HG03460 (cell line): ENCODE results near the gene MEGF11.
A peak's percentile ranks its signal among the peaks of the same experiment; 100 is the strongest.

Source experiments
- ATAC-seq: cut with Tn5 transposase; IDR thresholded peaks from one replicate; pipeline ENCODE4 v1.9.1; 2021; ENCODE audit not compliant: unreplicated experiment

Gene MEGF11

DNA sequence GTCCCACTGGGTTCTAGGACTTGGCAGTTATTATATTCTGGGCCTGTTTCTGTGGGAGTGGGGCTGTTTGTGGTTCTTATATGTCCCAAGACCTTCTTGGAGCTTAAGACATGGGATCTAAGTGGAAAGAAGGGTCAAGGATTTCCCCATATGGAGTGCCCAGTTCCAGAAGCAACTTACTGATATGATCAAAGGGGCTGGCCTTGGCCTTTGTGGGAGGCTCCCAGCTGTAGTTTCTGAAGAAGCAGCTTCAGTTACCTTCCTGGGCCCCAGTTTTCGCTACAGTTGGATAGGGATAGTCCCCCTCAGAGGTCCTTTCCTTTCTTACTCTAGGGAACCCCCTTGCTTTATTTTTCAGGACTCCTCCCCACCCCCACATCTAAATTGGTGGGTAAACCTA is 328.2 kb downstream of the MEGF11 start:
- ATAC-seq = no peak

DNA sequence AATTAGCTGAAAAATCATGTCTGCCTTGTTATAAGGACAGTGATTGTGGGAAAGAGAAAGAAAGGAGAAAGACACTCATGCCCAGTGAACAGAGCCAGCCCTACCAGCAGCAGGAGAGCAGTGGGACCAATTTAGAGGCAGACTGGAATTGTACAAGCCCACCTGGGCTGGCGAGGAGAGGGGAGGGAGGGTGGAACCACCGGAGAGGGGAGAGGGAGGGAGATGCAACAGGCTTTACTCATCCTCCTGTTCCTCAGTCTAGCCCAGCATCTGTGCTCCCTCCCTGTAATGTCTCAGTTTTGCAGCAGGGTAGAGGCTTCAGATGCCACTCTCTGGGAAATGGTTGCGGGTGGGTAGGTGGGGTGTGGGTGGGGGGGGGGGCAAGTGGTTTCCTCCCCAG is 329.5 kb downstream of the MEGF11 start:
- no peak for ATAC-seq

GRCh38 chr15:65923264-65923663 is 330.3 kb downstream of the MEGF11 start:
- no peak for ATAC-seq

GRCh38 chr15:65922621-65923020 is 330.9 kb downstream of the MEGF11 start:
- no peak for ATAC-seq

DNA sequence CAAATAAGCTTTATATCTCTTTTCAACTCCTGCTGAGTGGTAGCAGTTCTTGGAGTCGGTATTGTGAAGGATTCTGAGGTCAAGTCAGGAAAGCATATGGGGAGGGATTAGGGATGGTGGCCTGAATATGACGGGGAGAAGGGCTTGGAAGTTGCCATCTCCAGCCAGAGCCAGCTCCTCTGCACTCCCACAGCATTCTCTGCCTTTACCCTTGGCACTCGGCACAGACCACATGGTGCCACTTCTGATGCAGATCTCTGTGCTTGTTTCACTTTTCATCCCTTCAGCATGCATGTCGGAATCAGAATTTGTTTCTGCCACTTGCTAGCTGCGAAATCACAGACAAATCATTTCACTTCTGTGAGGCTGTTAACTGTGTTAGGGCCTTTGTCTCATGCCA is 331.8 kb downstream of the MEGF11 start:
- ATAC-seq = no peak

GRCh38 chr15:65920825-65921309 is 332.7 kb downstream of the MEGF11 start:
- peak; percentile 37 for ATAC-seq

DNA sequence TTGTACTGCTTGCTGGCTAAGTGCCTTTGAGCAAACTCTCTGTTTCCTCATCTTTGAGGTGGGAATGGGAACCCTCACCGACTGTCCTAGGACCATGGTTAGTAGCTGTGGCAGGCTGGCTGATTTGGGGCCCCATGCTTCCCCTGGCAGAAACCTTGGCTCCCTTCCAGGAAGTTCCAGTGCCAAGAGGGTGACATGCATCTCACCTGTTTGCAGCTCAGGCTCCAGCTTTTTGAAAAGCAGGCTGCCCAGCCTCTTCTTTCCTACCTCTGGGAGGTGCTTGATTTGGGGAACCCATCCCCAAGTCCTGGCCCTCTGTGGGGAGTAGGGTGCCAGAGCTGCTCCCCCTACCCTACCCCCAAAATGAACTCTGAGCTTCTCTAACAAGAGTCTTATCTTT is 333.4 kb downstream of the MEGF11 start:
- no peak for ATAC-seq

- no peak for ATAC-seq
Measured at GRCh38 chr15:65919353-65919752, 334.2 kb downstream of the MEGF11 start.

- no peak for ATAC-seq
Measured at GRCh38 chr15:65918945-65919344, 334.6 kb downstream of the MEGF11 start.

- no peak for ATAC-seq
Measured at GRCh38 chr15:65918357-65918920, 335.1 kb downstream of the MEGF11 start.

GRCh38 chr15:65917936-65918335 is 335.6 kb downstream of the MEGF11 start:
- ATAC-seq = no peak

DNA sequence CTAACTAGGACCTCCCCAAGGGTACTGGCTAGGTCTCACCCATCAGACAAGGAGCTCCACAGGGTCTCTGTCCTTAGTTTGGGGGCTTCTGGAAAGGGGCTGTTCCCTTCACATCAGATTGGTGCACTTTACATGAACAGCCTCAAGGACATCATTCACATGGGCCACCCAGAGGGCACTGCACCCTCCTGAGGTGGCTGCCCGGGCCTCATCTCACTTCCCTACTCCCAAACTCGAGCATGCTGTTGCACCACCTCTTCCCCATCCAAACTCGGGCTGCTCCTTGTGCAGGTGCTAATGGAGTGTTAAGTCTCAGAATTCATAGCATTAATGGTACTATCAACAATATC is 336.2 kb downstream of the MEGF11 start:
- ATAC-seq = no peak

DNA sequence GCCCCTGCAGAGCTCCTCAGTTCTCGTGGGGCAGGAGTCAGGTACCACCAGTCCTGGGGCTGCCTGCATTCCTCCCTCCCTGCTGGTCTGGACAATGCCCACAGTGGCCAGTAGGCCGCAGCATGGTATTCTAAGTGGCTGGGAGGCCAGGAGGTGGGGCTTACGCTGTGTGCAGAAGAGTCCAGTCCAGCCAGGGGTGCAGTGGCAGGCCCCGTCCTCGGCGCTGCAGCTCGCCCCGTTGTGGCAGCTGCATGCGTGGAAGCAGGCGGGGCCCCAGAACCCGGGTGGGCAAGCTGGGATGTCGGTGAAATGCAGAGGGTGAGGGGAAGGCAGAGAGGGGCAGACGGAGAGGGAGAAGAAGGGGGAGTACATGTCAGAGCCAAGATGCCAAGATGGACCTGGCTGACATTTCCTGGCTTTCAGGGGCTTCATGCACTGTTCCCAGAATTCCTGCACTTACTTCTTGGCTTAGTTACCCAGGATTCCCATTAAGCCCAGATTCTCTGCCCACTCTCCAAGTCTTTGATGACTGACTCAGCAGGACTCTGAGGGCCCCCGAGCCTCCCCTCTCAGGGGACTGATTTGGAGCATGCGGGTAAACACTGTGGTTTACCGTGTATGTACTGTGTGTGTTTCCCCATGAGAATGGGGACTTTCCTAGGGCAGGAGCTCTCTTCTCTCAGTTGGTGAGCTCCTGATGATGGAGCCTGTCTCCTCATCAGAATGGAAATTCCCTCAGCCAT is 336.7 kb downstream of the MEGF11 start:
- ATAC-seq = no peak

DNA sequence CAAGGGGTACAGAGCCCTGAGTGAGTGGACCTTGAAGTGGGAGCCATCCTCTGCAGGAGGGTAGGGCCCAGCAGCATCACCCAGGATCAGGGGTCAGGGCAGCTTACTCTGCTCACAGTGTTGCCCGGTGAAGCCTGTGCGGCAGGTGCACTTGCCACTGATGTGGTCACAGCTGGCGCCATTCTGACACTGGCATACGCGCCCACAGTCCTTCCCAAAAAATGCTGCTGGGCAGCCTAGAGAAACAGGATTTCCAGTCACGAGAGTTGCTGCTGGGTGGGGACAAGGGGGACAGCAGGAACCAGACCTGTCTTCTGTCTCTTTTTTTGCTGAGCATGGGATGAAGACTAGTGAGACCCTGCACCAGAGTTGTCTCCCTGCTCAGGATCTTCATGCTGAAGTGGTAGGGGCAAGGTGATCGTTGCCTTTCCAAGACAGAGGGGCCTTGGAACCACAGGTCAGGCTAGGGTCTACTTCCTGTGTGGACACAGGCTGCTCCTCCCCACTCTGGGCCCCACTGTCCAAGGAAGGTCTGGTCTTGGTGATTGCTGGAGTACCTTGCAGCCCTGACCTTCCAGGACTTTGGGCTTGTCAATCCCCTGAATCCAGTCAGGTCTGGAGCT is 337.4 kb downstream of the MEGF11 start:
- ATAC-seq = no peak

DNA sequence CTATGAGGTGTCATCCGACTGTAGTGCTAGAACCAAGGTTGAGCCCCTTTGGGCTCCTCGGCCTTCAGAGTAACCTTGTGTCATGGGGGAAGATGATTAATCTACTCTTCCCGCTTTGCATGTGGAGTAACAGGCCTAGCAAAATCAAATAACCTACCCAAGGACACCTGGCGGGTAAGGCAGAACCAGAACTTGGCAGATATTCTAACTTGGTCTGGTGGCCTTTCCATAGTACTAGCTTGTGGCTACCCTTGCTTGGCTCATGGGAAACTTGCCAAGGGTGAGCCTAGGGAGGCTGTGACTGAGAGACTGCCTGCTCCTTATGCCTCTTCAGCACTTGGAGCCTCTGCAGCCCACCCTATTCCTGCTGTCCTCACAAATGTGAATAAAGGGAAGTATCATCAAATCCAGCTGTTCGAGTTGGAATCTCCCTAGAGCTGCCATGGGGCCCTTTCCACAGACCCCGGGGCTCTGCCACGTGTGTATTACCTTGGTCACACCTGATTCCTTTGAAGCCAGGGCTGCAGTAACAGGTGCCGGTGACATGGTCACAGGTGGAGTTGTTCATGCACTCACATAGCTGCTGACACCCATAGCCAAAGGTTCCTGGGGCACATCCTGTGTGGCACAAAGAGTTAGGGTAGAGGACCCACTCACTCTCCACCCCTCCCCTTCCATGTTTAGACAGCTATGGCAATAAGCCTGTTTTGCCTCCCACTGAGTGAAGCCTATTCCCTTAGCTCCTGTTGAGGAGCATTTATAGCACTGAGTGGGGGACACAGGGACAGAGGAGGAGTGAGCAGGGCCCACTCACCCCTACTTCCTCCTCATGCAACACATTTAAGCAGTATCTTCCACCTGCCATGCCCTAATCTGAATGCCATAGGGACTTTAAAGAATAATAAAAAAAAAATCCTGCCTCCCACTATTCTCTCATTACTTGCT is 338.3 kb downstream of the MEGF11 start:
- no peak for ATAC-seq

GRCh38 chr15:65914386-65914785 is 339.2 kb downstream of the MEGF11 start:
- no peak for ATAC-seq

DNA sequence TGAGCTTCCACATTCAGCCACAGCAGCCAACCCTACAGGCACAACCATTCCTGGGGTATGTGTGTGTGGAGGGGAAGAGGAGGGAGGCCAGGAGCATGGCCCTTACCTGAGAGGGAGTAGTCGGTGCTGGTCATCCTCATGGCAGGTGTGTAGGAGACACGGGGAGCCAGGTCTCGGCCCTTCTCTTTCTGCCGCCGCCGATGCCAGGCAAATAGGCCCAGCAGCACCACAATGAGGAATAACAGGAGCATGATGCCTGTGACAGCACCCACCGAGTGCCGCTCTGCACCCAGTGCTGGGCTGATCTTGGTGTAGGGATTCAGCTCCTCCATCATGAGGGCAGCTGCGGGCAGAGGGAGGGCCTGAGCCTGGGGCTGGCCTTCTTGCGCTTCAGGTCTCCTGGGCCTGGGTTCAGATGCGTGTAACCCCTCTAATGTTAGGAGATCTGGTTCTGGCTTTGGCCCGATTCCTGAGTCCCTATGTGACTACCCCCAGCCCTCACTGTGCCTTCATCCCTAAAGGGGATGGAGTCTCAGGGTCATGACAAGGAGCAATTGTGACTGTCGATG is 339.8 kb downstream of the MEGF11 start:
- ATAC-seq = no peak

DNA sequence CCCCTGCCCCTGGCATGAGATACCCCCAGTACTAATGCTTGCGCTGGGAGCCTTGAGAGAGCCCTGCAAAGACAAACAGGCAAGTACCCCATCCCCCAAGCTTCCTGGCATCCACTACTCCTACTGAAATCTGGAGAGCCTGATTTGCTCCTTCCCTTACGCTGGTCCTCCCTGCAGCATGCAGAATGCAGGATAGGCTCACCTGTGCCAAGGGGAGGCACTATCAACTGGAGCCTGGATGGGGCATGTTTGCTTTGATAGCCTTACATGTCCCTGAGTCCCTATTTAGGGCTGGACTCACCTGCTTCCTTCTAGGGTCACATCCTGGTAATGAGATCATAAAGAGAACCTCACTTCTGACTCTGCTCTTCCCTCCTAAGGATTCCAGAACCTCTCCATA is 341.3 kb downstream of the MEGF11 start:
- ATAC-seq = no peak

- no peak for ATAC-seq
Measured at GRCh38 chr15:65910341-65910740, 343.2 kb downstream of the MEGF11 start.

DNA sequence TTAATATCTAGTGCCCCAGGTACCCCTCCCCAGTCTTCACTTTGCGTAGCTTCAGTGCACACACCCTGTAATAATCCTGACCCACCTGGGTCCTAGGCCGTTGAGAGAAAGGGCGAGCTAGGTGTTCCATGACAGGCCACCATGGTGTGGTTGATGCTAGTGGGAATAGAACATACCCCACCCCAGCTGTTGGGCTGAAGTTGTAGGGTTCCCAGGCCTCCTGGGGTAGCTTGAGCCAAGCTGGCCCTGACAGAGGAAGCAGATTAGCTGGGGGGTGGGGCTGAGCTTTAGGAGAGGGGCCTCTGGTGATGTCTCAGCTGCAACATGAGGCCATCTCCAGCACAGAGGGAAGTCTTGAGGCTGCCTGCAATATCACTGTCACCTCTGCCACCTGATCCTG is 343.7 kb downstream of the MEGF11 start:
- no peak for ATAC-seq

- no peak for ATAC-seq
Measured at GRCh38 chr15:65908876-65909275, 344.7 kb downstream of the MEGF11 start.
